NCI-H146 treated with DMSO at 0.1 percent for 48 hours (cell line): ENCODE measurements around the gene EIF2B2.
A peak's percentile ranks its signal among the peaks of the same experiment; 100 is the strongest.

Experiments
- DNase-seq: peaks from one replicate; lab custom pipeline; 2025; ENCODE audit not compliant: unreplicated experiment; lab: John Stamatoyannopoulos, UW

The EIF2B2 gene

GRCh38 chr14:74973905-74974363 is 28.8 kb upstream of the EIF2B2 start:
- DNase-seq: no peak

GRCh38 chr14:74974364-74975058 is 28.2 kb upstream of the EIF2B2 start:
- no peak for DNase-seq

GRCh38 chr14:74975059-74975810 is 27.5 kb upstream of the EIF2B2 start:
- no peak for DNase-seq

GRCh38 chr14:74976264-74977113 is 26.2 kb upstream of the EIF2B2 start:
- DNase-seq: no peak

GRCh38 chr14:74977164-74977900 is 25.4 kb upstream of the EIF2B2 start:
- no peak for DNase-seq

GRCh38 chr14:74977901-74978385 is 24.8 kb upstream of the EIF2B2 start:
- no peak for DNase-seq

- DNase-seq: peak; percentile 61
Measured at GRCh38 chr14:74978416-74978947, 24.2 kb upstream of the EIF2B2 start.

GRCh38 chr14:74979029-74979428 is 23.7 kb upstream of the EIF2B2 start:
- no peak for DNase-seq

- peak; percentile 43 for DNase-seq
Measured at GRCh38 chr14:74979442-74980397, 23.0 kb upstream of the EIF2B2 start.

- DNase-seq: no peak
Measured at GRCh38 chr14:74980398-74980730, 22.4 kb upstream of the EIF2B2 start.

GRCh38 chr14:74980731-74981461 is 21.8 kb upstream of the EIF2B2 start:
- peak; percentile 12 for DNase-seq

GRCh38 chr14:74981462-74981782 is 21.3 kb upstream of the EIF2B2 start:
- no peak for DNase-seq

GRCh38 chr14:74981833-74982232 is 20.9 kb upstream of the EIF2B2 start:
- no peak for DNase-seq

GRCh38 chr14:74982661-74983060 is 20.1 kb upstream of the EIF2B2 start:
- DNase-seq: no peak

- no peak for DNase-seq
Measured at GRCh38 chr14:74983343-74983742, 19.4 kb upstream of the EIF2B2 start.

GRCh38 chr14:74984236-74985027 is 18.3 kb upstream of the EIF2B2 start:
- DNase-seq: no peak

GRCh38 chr14:74985028-74985310 is 17.8 kb upstream of the EIF2B2 start:
- DNase-seq: no peak

- no peak for DNase-seq
Measured at GRCh38 chr14:74985806-74986205, 16.9 kb upstream of the EIF2B2 start.
